NB4 (cell line): ENCODE measurements around the gene CST9.

Experiments used
- DNase-seq: peaks from one replicate; pipeline ENCODE4 v3.0.0; 2010; ENCODE audit warnings: low read depth
- H3K4me3 ChIP-seq: one replicate; pipeline ENCODE4 v1.5.1; 2011; ENCODE audit warnings: mild to moderate bottlenecking, low read depth, low read length, moderate library complexity
- MAX ChIP-seq: IDR thresholded peaks from 2 replicates; pipeline ENCODE4 v1.6.1; 2011; ENCODE audit warnings: low read depth, low read length
- MYC ChIP-seq: IDR thresholded peaks from 2 replicates; pipeline ENCODE4 v1.6.1; 2011; ENCODE audit warnings: low read depth, low read length
- POLR2A ChIP-seq: IDR thresholded peaks from 2 replicates; pipeline ENCODE4 v1.6.1; 2011; ENCODE audit warnings: mild to moderate bottlenecking; ENCODE audit not compliant: insufficient read length; ENCODE audit errors: extremely low read depth
- TF ChIP-seq, protein P1 (sequence below): IDR thresholded peaks from one replicate; pipeline ENCODE4 v1.5.1; 2012; ENCODE audit warnings: low read depth, low read length

The CST9 gene

DNA sequence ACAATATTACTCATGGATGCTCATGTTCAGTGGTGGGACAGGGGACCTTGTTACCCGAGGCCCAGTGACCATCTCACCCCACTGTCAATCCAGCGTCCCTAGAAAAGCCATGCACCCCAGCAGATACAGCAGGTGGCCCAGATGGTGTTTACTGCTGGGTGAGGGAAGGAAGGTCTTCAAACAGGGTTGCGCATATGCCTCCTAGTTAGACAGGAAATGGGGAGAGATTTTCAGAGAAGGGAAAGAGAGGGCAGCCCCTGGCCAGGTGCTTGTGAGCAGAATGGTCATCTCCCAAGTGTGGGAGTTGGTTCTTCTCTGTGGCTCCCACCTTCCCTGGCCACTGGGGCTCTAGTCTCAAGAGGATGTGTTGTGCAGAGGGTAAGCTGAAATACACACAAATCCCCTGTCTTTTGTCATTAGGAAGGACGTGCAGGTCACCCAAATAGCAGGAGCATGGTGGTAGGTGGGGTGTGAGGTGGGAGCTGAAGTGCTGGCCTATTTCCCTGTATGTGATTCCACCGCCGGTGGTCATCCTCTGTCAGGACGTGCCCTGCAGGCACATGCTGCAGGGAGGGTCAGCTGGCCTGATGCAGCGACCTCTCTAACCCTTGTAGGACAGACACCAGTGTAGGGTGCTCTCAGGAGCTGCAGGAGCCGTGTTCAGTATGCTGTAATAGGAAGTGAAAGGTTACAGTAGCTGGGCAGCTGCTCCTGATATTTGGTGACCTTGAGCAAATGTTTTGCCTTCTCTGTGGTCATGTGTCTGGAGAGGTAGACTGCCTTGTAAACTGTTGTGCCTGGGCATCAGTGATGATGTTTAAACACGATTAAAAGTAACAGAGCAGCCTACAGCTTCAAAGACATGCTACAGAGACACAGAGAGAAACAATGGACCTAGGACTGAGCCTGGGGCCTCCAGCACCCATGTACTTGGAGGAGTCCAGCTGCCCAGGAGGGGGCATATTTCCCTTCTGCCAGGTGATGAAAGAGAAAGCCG, 35.3 kb upstream of the CST9 start:
- DNase-seq, result no peak
- TF ChIP-seq POLR2A (no peak), MYC (no peak), MAX (no peak)
- TF ChIP-seq, protein P1, sequence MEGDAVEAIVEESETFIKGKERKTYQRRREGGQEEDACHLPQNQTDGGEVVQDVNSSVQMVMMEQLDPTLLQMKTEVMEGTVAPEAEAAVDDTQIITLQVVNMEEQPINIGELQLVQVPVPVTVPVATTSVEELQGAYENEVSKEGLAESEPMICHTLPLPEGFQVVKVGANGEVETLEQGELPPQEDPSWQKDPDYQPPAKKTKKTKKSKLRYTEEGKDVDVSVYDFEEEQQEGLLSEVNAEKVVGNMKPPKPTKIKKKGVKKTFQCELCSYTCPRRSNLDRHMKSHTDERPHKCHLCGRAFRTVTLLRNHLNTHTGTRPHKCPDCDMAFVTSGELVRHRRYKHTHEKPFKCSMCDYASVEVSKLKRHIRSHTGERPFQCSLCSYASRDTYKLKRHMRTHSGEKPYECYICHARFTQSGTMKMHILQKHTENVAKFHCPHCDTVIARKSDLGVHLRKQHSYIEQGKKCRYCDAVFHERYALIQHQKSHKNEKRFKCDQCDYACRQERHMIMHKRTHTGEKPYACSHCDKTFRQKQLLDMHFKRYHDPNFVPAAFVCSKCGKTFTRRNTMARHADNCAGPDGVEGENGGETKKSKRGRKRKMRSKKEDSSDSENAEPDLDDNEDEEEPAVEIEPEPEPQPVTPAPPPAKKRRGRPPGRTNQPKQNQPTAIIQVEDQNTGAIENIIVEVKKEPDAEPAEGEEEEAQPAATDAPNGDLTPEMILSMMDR, result no peak

DNA sequence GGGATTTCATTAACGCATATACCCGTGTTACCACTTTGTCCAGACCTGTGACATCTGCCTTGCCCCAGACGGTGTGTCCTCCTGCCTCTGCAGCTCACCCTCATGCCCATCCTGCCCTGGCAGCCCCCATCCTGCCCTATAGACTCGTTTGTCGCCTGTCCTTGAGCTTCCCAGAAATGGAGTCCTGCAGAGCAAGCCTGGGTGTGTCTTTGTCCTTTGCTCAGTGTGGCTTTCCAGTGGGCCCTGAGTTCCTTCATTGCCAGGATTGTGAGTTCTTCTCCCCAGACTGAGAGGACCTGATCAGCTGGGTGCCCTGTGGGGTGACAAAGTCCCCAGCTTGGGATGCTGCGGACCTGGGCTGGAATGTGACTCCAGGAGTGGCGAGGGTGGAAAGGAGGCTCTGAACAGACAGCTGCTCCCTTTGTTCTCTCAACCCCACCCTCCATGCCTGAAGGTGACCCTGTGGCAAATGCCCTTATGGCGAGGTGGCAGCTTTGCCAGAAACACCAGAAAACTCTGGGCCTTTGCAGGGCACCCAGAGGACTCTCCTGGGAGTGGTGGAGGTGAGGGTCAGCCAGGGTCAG, 34.4 kb upstream of the CST9 start:
- TF ChIP-seq, protein P1, result no peak
- TF ChIP-seq MAX, result no peak
- no peak for TF ChIP-seq MYC
- TF ChIP-seq POLR2A, result no peak
- no peak for DNase-seq
- H3K4me3 ChIP-seq, result no peak overlapping the region

More for the DNA sequence above, 35.3 kb upstream of the CST9 start:
- H3K4me3 ChIP-seq, result no peak overlapping the region

GRCh38 chr20:23639490-23639958, 33.8 kb upstream of the CST9 start:
- TF ChIP-seq POLR2A, result no peak
- TF ChIP-seq MAX, result no peak
- TF ChIP-seq MYC, result no peak
- DNase-seq, result no peak
- H3K4me3 ChIP-seq, result no peak overlapping the region

DNA sequence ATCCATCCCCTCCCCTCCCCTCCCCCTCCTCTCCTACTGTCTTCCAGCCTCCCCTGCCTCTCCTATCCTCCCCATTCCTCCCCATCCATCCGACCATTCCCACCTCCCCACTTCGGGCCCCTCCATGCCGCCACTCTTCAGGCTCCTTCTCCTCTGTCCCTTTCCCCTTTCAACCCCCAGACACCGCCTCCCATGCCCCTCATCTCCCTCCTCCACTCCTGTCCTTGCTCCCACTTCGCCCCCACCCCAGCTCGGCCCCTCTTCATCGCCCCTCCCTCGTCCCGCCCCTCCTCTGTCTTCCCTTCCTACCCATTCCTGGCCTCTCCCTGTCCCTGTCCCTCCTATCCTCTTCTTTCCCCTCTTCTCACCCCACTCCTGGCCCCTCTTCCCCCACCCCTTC, 32.6 kb upstream of the CST9 start:
- H3K4me3 ChIP-seq, result no peak overlapping the region
- DNase-seq, result no peak
- TF ChIP-seq MAX, result no peak
- no peak for TF ChIP-seq POLR2A
- TF ChIP-seq MYC, result no peak
- TF ChIP-seq, protein P1, result no peak

DNA sequence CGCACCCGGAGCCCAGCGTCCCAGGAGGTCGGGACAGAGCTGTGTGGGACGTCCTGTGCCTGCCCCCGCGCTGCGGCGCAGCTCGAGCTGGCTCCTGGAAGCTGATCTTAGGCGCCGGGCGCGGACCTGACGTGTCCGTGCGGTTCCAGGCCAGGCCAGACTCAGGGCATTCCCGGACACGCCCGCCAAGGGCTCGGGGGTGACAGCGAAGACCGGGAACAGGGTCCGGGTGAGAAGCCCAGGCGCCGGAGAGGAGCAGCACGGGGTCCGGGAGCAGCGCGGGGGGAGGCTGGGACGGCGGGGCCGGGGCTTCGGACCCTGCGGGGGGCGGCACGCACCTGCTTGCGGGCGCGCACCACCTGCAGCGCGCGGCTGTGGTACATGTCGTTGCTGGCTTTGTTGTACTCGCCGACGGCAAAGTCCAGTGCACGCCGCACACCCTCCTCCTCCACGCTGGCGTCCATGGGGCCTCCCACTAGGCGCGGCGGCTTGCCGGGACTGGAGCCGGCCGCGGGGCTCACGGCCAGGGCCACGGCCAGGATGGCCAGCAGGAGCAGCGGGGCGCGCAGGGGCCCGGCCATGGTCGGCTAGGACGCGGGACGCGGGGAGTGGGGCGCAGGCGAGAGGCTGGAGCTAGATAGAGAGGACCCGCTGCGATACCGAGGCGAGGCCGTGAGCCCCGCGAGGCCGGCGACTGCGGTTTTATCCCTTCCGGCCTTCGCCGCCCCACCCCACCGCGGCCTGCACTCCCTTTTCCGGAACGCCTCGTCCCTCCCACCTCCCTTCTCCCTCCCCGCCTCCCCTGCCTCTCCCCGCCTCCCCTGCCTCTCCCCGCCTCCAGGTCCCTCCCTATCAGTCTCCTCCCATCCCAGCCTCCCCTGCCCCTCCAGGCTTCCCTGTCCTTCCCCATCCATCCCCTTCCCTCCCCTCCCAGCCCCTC, 31.8 kb upstream of the CST9 start, which contains the start of gene CST3:
Gene CST3 (minus strand): TSS at position 674 of the 940 bp plus-strand sequence. CDS start 93 bp downstream, at position 581.
- peak; percentile 92 for DNase-seq
- H3K4me3 ChIP-seq, result peak within 1 kb of the TSS; percentile 59
- TF ChIP-seq, protein P1, result no peak
- TF ChIP-seq POLR2A, result peak; percentile 58
- peak; percentile 55; the same call in 1 of the 2 replicates for TF ChIP-seq MYC
- peak; percentile 25 for TF ChIP-seq MAX
